Sigmoid colon (tissue), 4 donors: Measurements from ENCODE around the gene NUTM2A.
"Not testable (repeated sequence)": the region's sequence is repeated elsewhere in the genome, so short reads cannot be mapped to it uniquely, and the experiment has no call there.

Experiments
- POLR2A ChIP-seq, 2 donors: fragments of 450-650 bp; IDR thresholded peaks; one replicate each; pipeline ENCODE4 v1.6.1; 2016; ENCODE audit warnings: antibody characterized with exemption in 2 of 2, mild to moderate bottlenecking in 2 of 2, moderate library complexity in 2 of 2
- POLR2AphosphoS5 ChIP-seq, 4 donors: sonication (generic); formaldehyde crosslinking; IDR thresholded peaks; one replicate each; pipeline ENCODE4 v1.6.1; 2017; ENCODE audit warnings: antibody characterized with exemption in 4 of 4

DNA sequence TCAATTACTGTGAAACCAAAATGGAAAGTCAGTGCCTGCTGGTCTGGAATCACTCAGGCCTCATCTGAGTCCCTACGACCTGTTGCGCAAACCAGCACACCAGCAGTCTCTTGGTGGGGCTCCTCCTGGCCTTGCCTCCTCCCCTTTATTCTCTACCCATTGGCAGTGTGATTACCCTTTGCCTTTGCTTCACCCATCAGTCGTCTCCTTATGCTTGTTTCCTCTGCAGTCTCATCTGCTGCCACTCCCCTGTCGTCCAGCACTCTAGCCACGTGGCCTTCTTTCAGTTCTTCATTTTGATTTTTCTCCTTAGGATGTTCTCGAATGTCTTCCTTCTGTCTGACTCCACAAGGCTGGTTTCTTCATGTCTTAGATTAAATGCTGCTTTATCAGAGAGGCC lies 40.8 kb upstream of the NUTM2A start:
- not testable (repeated sequence) for TF ChIP-seq POLR2AphosphoS5, POLR2A (IDR thresholded peaks at IDR 0.05)
